GM08714 (cell line): ENCODE measurements around the gene SVIL.
"Not testable (repeated sequence)": the region's sequence is repeated elsewhere in the genome, so short reads cannot be mapped to it uniquely, and the experiment has no call there.

ENCODE experiments used
- H3K4me3 ChIP-seq: fragments of 200-500 bp; sonication (Bioruptor generic); 2 replicates; pipeline ENCODE4 v1.5.1; 2014; ENCODE audit warnings: mild to moderate bottlenecking, low read length, inconsistent platforms
- ZNF274 ChIP-seq: IDR thresholded peaks from 2 replicates; pipeline ENCODE4 v1.6.1; 2012; ENCODE audit warnings: mild to moderate bottlenecking, low read depth, low read length

The SVIL gene

DNA sequence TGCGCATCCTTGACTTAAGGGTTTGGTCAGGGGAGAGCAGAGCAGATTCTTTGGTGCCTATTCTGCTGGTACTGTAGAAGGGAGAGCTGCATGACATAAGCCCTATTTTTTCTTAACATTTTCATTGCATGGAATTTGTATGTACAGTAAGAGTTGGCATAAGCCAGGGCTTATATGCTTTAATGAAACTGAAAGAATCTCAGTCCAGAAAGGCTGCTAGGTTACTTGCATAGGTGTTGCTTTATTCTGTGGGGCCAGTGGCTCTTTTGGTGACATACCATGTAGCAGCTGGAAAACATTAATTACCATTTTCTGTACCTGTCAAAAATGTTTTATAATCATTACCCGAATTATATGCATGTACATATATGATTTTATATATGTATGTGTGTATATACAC, 193.8 kb downstream of the SVIL start:
- H3K4me3 ChIP-seq = no peak overlapping the region
- TF ChIP-seq ZNF274 = no peak

GRCh38 chr10:29439005-29439404, 195.8 kb downstream of the SVIL start:
- H3K4me3 ChIP-seq = not testable (repeated sequence)

DNA sequence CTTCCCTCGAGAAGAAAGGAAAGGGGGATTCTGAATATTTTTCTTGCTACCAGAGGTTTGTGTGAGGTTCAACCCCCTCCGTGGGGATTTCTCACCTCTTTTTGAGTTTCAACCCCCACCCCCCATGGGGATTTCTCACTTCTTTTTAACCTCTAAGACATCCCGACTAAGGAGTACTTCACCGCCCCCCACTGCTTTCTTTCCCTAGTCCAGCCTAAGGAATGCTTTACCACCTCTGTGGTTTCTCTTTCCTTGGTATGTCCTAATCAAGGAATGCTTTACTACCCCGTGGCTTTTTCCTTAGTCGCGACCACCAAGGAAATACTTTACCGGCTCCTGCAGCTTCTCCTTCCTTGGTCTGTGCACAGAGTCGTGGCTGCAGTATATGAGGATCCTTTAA, 196.5 kb downstream of the SVIL start:
- H3K4me3 ChIP-seq = no peak overlapping the region

GRCh38 chr10:29437871-29438270, 196.9 kb downstream of the SVIL start:
- no peak for TF ChIP-seq ZNF274

More for the DNA sequence above, 196.5 kb downstream of the SVIL start:
- TF ChIP-seq ZNF274 = no peak

DNA sequence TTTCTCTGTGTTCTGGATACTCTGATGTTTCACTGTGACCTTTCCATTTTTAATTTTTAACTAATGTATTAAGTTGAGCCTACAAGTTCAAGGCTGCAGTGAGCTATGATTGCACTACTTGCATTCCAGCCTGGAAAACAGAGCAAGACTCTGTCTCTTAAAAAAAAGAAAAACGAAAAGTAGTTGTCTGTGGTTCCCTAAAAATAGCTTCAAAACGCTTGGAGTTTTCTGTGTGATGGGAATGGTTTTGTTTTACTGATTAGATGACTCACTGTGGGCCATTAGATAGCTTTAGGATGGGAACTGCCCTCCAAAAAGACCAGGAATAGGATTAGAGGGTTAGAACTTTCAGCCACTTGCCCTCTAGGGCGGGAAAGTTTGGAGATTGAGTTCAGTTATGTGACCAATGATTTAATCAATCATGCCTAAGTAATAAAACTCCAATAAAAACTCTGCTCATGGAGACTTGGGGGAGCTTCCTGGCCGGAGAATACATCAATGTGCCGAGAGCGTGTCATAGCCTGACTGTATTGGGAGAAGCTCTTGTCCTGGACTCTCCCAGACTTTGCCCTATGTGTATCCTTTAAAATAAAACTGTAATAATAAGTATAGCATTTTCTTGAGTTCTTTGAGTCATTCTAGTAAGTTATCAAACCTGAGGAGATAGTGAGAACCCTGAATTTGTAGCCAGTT, 198.8 kb downstream of the SVIL start:
- TF ChIP-seq ZNF274 = no peak
- no peak overlapping the region for H3K4me3 ChIP-seq

More at GRCh38 chr10:29437871-29438270, 196.9 kb downstream of the SVIL start:
- no peak overlapping the region for H3K4me3 ChIP-seq

- no peak for TF ChIP-seq ZNF274
- no peak overlapping the region for H3K4me3 ChIP-seq
Measured at GRCh38 chr10:29434111-29434510, 200.7 kb downstream of the SVIL start.

DNA sequence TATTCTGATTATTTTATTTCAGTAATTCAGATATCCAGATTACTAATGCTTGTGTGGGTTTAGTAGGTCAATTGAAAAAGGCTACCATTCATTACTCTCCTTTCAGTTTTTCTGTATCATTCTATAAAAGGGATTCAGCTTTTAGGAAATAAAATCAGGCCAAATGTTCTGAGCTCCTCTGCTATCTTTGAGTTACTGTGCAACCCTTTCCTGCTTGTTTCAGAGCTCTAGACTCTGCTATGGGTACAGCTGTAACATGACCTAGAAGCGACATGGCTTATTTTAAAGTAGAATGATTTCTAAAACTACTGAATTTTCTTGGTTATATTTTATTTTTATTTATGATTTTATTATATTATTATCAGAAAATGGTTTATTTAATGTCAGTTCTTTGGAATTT, 203.1 kb downstream of the SVIL start:
- H3K4me3 ChIP-seq = no peak overlapping the region
- no peak for TF ChIP-seq ZNF274

GRCh38 chr10:29430101-29430500, 204.7 kb downstream of the SVIL start:
- no peak overlapping the region for H3K4me3 ChIP-seq
- TF ChIP-seq ZNF274 = no peak

- no peak for TF ChIP-seq ZNF274
- no peak overlapping the region for H3K4me3 ChIP-seq
Measured at GRCh38 chr10:29428486-29428885, 206.3 kb downstream of the SVIL start.

- TF ChIP-seq ZNF274 = no peak
- no peak overlapping the region for H3K4me3 ChIP-seq
Measured at GRCh38 chr10:29427667-29428066, 207.1 kb downstream of the SVIL start.

- TF ChIP-seq ZNF274 = no peak
- H3K4me3 ChIP-seq = no peak overlapping the region
Measured at GRCh38 chr10:29426420-29426819, 208.4 kb downstream of the SVIL start.

GRCh38 chr10:29424017-29424416, 210.8 kb downstream of the SVIL start:
- no peak overlapping the region for H3K4me3 ChIP-seq
- no peak for TF ChIP-seq ZNF274

DNA sequence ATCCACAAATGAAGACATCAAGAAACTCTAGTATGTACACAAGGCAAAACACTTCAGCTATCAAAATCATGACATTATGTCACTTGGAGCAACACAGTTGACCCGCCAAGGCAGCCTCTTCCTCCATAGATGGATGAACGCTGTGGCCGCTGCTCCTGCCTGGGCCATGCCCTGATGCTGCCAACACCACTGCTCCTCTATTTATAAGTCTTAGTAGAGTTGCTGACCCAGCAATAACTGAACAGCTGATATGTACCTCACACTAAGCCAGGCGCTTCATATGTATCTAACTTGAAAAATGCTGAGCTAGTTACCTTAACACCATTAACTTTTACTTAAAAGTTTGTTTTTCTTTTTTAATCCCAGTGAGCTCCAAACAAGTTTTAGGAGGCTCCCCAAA, 214.0 kb downstream of the SVIL start:
- TF ChIP-seq ZNF274 = no peak
- H3K4me3 ChIP-seq = no peak overlapping the region

- TF ChIP-seq ZNF274 = no peak
- no peak overlapping the region for H3K4me3 ChIP-seq
Measured at GRCh38 chr10:29417324-29417723, 217.4 kb downstream of the SVIL start.

- no peak for TF ChIP-seq ZNF274
- H3K4me3 ChIP-seq = no peak overlapping the region
Measured at GRCh38 chr10:29415876-29416275, 218.9 kb downstream of the SVIL start.

- H3K4me3 ChIP-seq = no peak overlapping the region
- TF ChIP-seq ZNF274 = no peak
Measured at GRCh38 chr10:29414501-29414900, 220.3 kb downstream of the SVIL start.

DNA sequence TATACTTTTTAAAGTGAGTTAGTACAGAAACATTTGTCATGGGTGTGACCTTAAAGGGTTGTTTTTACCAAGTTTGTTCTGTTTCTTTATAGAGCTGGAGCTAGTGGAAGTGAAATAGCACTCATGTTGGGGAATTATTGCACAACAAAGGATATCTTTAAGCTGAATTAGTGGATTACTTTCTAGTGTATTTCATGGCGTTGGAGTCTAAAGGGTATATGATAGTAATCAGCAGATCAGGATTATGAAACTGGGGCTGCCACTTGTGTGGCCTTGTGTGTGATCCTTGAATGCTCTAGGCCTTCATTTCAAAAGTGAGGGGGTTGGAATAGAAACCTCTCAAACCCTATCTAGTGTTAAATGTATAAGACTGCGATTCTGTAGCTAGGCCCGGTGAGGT, 222.3 kb downstream of the SVIL start:
- TF ChIP-seq ZNF274 = no peak
- no peak overlapping the region for H3K4me3 ChIP-seq
